Fibroblast of skin of abdomen (primary cell): ENCODE measurements around the gene ERF.
"Not testable (repeated sequence)": the region's sequence is repeated elsewhere in the genome, so short reads cannot be mapped to it uniquely, and the experiment has no call there.

Experiments
- DNase-seq: peaks from one replicate; pipeline ENCODE4 v3.0.0-alpha.2; 2013

ERF gene

DNA sequence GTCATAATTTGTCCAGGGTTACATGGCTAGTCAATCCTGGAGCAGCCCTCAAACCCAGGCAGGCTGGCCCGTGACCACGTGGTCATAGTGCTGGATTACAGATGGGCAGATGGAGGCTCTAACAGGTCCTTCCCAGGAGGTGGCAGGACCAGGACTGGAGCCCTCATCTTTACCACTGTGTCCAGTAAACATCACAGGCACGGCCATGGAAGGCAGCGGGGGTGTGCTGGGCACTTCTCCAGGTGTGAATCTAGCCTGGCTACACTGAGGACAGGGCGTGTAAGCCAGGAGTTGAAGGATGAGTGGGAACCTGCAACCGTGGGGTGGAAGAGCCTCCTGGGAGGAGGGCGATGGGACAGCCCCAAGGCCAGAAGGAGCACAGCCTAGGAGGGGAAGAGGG lies 20.2 kb upstream of the ERF start:
- DNase-seq, result no peak

DNA sequence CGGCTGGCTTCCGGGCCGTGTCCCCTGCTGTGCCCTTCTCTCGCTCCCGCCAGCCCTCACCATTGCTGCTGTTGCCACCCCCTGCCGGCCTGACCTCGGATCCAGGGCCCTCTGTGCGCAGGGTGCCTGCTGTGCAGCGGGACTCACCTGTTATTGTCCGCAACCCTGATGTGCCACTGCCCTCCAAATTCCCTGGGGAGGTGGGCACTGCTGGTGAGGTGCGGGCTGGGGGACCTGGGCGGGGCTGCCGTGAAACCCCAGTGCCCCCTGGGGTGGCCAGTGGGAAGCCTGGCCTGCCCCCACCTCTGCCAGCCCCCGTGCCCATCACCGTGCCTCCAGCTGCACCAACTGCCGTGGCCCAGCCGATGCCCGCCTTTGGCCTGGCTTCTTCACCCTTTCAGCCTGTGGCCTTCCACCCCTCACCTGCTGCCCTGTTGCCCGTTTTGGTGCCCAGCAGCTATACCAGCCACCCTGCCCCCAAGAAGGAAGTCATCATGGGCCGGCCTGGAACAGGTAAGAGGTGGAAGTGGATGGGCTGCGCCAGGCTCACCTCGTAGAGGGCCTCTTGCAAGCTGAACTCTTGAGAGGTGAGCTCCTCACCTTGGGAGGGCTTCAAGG lies 19.2 kb upstream of the ERF start:
- DNase-seq, result no peak

DNA sequence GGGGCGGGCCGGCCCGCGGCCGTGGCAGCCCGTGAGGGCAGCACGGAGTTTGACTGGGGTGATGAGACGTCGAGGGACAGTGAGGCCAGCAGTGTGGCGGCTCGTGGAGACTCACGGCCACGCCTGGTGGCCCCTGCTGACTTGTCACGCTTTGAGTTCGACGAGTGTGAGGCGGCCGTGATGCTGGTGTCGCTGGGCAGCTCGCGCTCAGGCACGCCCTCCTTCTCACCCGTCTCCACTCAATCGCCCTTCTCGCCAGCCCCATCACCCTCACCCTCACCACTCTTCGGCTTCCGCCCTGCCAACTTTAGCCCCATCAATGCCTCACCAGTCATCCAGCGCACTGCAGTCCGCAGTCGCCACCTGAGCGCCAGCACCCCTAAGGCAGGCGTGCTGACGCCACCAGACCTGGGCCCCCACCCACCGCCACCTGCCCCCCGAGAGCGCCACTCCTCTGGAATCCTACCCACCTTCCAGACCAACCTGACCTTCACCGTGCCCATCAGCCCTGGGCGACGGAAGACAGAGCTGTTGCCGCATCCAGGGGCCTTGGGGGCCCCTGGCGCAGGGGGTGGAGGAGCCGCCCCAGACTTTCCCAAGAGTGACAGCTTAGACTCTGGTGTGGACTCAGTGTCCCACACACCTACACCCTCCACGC lies 18.6 kb upstream of the ERF start:
- DNase-seq, result no peak

DNA sequence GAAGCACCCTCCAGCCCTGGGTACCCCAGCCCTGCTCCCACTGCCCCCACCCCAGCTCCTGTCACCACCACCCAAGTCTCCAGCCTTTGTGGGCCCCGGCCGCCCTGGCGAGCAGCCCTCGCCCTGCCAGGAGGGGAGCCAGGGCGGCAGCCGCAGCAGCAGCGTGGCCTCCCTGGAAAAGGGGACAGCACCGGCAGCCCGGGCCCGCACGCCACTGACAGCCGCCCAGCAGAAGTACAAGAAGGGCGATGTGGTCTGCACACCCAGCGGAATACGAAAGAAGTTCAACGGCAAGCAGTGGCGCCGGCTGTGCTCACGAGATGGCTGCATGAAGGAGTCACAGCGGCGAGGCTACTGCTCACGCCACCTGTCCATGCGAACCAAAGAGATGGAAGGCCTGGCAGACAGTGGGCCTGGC lies 18.1 kb upstream of the ERF start:
- no peak for DNase-seq

DNA sequence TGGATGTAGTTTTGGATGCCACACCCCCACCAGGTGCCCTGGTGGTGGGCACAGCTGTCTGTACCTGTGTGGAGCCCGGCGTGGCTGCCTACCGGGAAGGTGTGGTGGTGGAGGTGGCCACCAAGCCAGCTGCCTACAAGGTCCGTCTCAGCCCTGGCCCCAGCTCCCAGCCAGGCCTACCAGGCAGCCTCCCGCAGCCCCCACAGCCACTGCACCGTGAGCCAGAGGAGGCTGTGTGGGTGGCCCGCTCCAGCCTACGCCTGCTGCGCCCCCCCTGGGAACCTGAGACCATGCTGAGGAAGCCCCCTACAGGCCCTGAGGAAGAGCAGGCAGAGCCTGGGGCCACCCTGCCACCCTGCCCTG lies 17.6 kb upstream of the ERF start:
- no peak for DNase-seq

DNA sequence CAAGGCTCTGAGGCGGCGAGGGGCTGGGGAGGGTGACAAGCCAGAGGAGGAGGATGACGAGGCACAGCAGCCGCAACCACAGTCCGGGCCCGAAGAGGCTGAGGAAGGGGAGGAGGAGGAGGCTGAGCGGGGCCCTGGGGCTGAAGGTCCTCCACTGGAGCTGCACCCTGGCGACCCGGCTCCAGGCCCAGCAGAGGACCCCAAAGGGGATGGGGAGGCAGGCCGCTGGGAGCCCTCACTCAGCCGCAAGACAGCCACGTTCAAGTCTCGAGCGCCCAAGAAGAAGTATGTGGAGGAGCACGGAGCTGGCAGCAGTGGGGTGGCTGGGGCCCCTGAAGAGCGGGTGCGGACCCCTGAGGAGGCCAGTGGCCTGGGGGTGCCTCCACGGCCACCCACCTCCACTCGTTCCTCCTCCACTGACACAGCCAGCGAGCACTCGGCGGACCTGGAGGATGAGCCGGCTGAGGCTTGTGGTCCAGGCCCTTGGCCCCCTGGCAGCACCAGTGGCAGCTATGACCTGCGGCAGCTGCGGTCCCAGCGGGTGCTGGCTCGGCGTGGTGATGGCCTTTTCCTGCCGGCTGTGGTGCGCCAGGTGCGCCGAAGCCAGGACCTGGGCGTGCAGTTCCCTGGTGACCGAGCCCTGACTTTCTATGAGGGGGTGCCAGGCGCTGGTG lies 17.1 kb upstream of the ERF start:
- no peak for DNase-seq

DNA sequence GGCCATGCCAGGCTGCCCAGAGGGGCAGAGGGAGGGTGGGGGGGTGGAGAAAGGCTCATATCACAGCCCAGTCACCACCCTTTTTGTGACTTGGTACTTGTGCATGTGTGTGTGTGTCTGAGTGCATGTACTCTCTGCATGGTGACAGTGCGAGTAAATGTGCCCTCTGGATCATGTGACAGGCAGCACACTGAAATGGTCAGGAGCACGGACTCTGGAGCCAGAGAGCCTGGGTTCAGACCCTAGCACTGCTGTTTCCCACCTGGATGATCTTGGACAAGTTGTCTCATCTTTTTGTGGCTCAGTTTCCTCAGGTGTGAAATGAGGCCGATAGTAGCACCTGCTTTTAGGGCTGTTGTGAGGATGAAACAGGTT lies 16.1 kb upstream of the ERF start:
- DNase-seq, result no peak

DNA sequence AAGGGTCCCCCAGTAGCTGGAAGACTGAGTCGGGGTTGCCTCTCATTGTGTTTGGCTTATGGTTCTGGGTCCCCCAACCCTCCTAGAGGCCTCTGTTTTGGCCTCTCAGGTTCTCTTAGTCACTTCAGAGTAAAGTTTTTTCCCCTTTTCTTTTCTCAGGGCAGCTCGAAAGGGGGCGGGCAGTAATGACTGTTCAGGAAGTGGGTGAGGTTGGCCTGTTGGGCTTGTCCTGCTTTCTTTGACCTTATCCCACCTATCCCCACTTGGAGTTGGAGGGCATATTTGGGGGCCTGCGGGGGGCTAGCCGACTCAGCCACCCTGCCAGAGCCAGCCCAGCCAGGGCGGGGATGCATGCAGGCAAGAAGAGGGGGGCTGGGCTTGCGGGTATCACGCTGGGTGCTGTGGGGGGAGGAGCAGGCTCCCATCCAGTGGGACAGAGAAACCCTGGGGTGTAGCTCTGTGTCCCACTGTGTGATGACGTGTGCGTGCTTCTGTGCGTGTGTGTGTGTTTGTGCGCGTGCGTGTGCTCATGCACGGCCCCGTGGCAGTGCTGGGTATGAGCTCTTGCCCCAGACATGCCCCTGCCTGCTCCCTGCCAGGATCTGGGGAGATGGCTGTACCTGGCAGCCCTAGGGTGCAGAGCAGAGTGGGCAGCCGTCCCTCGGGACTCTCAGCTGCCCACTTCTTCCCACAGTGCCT lies 15.6 kb upstream of the ERF start:
- DNase-seq, result peak; percentile 55

DNA sequence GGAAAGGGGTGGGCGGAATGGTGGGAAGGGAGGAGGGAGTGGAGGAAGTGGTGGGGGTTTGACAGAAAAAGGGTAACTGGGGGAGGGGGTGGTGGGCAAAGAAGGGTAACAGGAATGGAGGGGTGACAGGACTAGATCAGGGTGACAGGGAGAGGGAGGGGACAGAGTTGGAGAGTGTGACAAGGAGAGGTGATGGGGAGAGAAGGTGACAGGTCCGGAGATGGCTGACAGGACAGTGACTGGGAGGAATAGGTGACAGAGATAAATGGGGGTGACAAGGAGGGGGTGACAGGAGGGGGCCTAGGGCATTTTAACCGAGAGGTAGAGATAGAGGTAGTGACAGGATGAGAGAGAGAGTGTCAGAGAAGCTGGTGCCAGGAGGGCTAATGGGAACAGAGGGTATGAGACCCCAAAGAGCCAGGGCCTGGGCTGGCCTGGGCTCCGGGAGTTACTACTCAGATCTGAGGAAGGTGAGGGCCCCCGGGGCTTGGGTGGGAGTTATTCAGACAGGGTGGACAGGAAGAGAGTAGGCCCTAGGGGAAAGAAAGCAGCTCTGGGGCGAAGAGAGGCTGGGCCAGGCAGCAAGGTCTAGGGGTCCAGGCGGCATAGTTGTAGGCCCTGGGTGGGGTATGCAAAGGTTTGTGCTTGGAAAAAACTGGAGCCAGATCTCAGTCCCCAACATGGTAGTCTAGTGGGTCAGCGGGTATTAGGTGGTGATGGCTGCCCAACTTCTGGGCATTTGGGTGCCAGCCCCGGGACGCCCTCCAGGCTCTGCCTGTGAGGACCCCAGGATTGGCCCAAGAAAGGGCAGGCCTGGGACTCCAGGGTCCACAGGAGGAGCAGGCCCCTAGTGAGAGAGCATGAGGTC lies 14.8 kb upstream of the ERF start:
- no peak for DNase-seq

DNA sequence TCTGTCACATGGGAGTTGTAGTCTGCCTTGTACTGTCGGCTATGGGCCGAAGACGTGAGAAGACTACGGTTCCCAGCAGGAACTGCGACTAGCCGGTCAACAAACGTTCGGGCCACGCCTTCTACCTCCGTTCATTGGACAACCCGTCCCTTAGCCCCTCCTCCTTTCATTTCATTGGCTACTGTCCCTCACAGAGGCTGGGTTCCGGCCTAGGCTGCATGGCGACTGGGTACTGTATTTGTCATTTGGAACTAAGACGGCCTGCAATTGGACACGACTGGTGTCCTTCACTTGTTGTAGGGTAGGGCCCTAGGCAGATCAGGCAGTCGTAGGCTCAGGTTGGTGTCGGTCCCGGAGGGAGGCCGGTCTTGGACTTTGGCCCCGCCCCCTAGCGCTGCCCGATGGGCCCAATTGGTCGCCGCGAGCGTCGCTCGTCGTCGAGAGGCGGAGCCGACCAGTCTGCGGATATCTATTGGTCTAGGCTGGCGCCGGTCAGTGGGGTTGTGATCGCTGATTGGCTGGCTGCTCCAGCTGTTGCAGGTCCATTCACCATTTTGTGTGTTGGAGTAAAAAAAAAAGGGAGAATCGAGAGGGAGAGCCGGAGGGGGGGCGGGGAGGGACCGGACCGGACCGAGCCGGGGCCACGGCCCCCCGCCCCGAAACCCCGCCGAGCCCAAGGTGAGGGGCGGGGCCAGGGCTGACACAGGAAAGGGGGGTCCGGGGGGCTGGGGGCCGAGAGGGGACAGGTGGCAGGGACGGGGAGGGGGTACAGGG lies 14.0 kb upstream of the ERF start, which contains the start of gene CIC:
Gene CIC, plus strand, starts transcription at position 549 of the 774 bp plus-strand sequence. CDS start 2,532 bp downstream, outside the sequence.
- DNase-seq, result peak; percentile 100

DNA sequence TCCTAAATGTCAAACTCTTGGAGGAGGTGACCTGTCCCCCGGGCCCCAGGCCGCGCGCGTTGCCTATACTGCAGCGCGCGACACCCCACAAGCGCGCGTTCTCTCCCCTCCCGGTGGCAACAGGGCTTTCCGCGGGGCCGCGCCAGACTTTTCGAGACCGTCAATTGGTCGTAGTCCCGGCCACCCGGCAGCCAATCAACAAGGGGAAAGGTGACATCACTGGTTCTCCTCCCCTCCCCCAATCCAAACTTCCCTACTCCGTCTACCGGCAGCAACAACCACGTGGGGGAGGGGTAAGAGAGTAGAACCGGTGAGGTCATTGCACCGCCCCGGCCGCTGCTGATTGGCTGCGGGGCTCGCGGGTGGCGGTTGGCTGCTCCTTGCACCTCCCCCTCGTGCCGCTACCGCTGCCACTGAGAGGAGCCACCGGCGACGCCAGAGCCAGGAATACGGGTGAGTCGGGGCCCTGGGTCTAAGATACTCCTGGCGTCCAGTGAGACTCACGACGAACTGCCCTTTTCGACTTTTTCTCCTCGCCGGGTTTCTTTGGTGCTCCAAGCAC lies 13.3 kb upstream of the ERF start:
- peak; percentile 99 for DNase-seq

DNA sequence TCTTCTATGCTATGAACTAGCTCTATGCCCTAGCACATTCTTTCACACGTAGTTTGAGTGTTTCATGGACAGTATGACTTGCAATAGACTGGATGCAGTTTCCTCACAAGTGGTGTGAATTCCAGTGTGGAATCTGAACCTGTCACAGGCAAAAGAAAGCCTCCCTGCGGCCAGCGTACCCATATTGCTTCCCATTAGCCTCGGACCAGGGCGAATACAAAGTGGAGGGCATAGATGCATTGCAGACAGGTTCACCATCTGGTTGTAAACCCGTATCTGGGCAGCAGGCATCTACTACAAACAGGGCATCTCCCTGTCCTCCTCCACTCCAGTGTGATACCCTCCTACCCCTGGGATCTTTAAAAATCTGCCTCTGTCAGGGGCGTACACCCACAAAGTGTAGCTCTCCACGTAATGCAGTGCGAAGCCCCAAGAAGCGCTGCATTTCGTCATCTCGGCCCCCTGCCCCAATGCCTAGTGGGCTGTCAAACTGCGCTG lies 12.8 kb upstream of the ERF start:
- DNase-seq, result no peak

DNA sequence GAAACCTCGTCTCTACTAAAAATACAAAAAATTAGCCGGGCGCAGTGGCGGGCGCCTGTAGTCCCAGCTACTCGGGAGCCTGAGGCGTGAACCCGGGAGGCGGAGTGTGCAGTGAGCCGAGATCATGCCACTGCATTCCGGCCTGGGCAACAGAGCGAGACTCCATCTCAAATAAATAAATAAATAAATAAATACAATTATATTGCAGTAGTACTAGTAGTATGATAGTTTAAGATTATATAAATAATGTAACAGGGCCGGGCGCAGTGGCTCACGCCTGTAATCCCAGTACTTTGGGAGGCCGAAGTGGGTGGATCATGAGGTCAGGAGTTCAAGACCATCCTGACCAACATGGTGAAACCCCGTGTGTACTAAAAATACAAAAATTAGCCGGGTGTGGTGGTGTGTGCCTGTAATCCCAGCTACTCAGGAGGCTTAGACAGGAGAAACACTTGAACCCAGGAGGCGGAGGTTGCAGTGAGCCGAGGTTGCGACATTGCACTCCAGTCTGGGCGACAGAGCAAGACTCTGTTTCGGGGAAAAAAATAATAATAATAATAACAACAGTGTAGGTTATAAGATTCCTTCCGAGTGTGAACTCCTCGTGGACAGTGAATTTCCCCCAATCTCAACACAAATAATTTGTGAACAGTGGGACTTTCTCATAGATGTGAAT lies 12.1 kb upstream of the ERF start:
- not testable (repeated sequence) for DNase-seq

DNA sequence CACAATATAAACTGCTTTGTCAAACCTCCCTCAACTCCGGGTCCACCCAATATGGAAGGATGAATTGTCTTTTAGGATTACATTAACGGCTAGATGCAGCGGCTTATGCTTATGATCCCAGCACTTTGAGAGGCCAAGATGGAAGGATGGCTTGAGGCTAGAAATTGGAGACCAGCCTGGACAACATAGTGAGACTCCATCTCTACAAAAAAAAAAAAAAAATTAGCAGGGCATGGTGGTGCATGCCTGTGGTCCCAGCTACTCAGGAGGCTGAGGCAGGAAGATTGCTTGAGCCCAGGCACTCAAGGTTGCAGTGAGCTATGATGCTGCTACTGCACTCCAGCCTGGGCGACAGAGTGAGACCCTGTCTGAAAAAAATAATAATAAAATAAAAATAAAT lies 11.2 kb upstream of the ERF start:
- DNase-seq, result not testable (repeated sequence)

DNA sequence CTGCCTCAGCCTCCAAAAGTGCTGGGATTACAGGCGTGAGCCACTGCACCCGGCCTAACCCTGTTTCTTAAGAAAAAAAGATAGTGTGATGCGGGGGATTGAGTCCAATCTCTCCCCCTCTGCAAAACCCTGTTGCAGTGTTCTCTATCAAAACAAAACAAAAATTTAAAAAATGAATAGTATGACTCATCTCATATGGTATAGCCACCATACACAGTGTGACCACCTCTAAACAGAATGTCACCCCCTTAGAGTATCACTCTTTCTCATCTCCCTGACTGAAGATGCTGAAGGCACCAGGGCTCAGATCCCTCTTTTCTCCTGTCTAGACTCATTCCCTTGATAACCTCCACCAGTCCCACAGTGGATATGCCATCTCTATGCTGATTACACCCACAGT lies 6.8 kb upstream of the ERF start:
- DNase-seq, result no peak

DNA sequence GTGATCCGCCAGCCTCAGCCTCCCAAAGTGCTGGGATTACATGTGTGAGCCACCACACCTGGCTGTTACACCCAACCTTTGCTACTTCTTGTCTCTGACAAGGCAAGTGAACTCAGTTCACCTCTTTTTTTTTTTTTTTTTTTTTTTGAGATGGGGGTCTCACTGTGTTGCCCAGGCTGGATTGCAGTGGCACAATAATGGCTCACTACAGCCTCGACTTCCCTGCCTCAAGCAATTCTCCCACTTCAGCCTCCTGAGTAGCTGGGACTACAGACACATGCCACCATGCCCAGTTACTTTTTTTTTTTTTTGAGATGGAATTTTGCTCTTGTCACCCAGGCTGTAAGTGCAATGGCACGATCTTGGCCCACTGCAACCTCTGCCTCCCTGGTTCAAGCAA lies 2.9 kb upstream of the ERF start:
- not testable (repeated sequence) for DNase-seq

DNA sequence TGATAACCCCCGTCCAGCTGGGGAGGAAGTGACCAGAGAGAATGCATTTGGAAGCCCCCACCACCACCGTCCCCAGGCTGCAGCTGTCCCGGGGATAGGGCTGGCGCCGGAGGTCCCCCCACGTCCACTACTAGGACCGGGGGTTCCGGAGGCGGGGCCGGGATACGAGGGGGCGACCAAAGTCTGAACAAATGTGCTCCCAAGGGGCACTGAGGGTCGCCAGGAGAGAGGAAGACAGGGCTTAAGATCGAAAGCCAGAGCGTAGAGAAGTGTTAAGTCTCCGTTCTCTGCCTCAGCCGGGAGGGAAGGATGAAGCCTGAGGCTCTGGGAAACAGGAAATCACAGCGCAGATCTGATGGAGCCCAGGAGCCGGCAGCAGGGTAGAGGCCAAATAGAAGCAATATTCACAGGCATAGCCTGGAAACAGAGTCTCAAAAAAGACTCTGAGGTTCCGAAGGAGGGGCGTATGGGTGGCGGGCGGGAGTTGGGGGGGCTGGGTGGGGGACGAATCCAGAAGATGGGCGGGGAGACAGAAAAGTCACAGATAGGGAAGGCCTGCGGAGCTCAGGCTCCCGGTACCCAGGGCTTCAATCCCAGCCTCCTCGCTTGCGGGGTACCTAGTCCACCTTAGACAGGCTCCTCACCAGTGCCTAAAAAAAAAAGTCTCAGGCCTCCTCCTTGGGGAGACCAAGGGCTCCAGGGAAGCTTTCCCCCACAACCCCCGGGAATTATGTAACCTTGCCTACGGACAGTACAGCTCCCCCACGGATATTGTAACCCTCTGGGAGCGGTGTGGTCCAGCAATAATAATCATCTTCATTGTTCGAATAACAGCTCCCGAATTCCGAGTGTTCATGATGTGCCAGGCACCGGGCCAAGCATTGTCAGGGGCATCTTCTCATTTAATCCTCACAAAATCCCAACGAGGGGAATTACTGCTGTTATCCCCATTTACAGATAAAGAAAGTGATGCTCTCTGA lies 1.1 kb upstream of the ERF start:
- DNase-seq, result peak; percentile 50

DNA sequence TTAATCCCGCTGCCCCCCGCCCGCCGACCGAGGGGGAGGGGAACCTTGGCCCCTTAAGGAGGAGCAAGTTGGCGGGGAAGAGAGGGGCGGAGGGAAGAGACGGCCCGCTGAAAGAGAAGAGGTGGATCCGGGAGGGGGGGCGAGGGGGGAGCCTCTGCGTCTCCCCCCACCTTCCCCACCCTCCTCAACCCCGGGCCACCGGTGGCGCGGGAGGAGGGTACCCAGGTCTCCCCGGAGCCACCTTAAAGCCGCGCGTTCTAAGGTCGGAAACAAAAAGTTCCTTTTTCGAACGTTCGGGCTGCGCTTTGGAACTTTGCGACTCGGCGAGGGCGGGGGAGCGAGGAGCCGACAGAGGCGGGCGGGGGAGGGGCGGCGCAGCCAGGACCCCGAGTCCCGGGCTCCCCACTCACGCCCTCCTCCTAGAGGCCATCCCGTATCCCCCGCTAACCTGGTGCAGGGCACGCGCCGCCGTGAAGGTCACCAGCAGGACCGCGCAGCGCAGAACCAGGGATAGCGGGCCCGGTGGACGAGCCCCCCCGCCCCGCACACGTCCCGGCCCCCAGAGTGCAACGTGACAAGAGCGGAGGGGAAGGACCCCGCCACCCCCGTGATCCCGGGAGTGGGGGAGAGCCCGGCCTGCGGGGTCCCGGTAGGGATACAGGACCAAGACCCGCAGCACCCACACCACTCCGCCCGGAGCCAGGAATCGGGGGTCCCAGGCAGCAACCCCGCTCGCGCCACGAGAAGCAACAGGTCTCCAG lies 659 bp downstream of the ERF start:
- DNase-seq, result peak; percentile 65
